ENCODE measurements around the gene SECTM1.

DNA sequence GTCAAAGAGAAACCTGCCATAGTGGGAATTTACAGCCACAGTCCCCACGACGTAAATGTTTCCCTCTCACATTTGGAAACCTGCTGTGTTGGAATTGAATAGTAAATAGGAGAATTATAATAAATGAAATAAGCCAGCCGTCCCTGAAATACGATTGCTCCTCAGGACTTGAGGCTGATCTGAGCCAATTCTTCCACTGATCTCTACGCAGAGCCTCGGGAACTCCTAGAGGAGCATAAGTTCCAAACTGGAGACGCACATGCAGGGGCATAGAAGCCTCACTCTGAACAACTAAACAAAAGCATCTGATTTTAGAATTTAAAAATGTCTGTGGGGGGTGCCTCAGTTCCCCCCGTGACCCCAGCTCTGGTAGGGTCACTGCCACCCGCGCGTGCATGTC lies 15.3 kb upstream of the SECTM1 start:
- TF ChIP-seq, protein P1, sequence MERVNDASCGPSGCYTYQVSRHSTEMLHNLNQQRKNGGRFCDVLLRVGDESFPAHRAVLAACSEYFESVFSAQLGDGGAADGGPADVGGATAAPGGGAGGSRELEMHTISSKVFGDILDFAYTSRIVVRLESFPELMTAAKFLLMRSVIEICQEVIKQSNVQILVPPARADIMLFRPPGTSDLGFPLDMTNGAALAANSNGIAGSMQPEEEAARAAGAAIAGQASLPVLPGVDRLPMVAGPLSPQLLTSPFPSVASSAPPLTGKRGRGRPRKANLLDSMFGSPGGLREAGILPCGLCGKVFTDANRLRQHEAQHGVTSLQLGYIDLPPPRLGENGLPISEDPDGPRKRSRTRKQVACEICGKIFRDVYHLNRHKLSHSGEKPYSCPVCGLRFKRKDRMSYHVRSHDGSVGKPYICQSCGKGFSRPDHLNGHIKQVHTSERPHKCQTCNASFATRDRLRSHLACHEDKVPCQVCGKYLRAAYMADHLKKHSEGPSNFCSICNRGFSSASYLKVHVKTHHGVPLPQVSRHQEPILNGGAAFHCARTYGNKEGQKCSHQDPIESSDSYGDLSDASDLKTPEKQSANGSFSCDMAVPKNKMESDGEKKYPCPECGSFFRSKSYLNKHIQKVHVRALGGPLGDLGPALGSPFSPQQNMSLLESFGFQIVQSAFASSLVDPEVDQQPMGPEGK (CRISPR knock-in tag; IDR thresholded peaks at IDR 0.05; ENCODE audit: borderline replicate concordance) = no peak
- TF ChIP-seq OSR1 (CRISPR knock-in tag; IDR thresholded peaks at IDR 0.05) (no peak), RARB (CRISPR knock-in tag; IDR thresholded peaks at IDR 0.05) (no peak), ZFP3 (CRISPR knock-in tag; IDR thresholded peaks at IDR 0.05) (no peak), CSDC2 (CRISPR knock-in tag; IDR thresholded peaks at IDR 0.05) (no peak), ZFP30 (CRISPR knock-in tag; IDR thresholded peaks at IDR 0.05) (no peak), ARNTL (CRISPR knock-in tag; IDR thresholded peaks at IDR 0.05; ENCODE audit: borderline replicate concordance, low read depth) (no peak), TOX (CRISPR knock-in tag; IDR thresholded peaks at IDR 0.05; ENCODE audit: borderline replicate concordance) (no peak), TCF4 (CRISPR knock-in tag; IDR thresholded peaks at IDR 0.05; ENCODE audit: borderline replicate concordance) (no peak), ISL1 (CRISPR knock-in tag; IDR thresholded peaks at IDR 0.05) (no peak), SNAI2 (CRISPR knock-in tag; IDR thresholded peaks at IDR 0.05) (no peak)
- TF ChIP-seq, protein P2, sequence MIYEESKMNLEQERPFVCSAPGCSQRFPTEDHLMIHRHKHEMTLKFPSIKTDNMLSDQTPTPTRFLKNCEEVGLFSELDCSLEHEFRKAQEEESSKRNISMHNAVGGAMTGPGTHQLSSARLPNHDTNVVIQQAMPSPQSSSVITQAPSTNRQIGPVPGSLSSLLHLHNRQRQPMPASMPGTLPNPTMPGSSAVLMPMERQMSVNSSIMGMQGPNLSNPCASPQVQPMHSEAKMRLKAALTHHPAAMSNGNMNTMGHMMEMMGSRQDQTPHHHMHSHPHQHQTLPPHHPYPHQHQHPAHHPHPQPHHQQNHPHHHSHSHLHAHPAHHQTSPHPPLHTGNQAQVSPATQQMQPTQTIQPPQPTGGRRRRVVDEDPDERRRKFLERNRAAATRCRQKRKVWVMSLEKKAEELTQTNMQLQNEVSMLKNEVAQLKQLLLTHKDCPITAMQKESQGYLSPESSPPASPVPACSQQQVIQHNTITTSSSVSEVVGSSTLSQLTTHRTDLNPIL (CRISPR knock-in tag; IDR thresholded peaks at IDR 0.05; ENCODE audit: low read depth) = no peak
- TF ChIP-seq, protein P3, sequence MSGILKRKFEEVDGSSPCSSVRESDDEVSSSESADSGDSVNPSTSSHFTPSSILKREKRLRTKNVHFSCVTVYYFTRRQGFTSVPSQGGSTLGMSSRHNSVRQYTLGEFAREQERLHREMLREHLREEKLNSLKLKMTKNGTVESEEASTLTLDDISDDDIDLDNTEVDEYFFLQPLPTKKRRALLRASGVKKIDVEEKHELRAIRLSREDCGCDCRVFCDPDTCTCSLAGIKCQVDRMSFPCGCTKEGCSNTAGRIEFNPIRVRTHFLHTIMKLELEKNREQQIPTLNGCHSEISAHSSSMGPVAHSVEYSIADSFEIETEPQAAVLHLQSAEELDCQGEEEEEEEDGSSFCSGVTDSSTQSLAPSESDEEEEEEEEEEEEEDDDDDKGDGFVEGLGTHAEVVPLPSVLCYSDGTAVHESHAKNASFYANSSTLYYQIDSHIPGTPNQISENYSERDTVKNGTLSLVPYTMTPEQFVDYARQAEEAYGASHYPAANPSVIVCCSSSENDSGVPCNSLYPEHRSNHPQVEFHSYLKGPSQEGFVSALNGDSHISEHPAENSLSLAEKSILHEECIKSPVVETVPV (CRISPR knock-in tag; IDR thresholded peaks at IDR 0.05) = no peak
- TF ChIP-seq, protein P4, sequence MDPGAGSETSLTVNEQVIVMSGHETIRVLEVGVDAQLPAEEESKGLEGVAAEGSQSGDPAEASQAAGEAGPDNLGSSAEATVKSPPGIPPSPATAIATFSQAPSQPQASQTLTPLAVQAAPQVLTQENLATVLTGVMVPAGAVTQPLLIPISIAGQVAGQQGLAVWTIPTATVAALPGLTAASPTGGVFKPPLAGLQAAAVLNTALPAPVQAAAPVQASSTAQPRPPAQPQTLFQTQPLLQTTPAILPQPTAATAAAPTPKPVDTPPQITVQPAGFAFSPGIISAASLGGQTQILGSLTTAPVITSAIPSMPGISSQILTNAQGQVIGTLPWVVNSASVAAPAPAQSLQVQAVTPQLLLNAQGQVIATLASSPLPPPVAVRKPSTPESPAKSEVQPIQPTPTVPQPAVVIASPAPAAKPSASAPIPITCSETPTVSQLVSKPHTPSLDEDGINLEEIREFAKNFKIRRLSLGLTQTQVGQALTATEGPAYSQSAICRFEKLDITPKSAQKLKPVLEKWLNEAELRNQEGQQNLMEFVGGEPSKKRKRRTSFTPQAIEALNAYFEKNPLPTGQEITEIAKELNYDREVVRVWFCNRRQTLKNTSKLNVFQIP (CRISPR knock-in tag; IDR thresholded peaks at IDR 0.05; ENCODE audit: borderline replicate concordance, low read depth) = no peak
